ENCODE measurements around the gene GAB4.
"Not testable (repeated sequence)": the region's sequence is repeated elsewhere in the genome, so short reads cannot be mapped to it uniquely, and the experiment has no call there.

The GAB4 gene

GRCh38 chr22:17007852-17008731 is at the start of gene GAB4:
Gene GAB4, minus strand, starts transcription at chr22:17008222. Its CDS starts 108 bp downstream, at chr22:17008114.
- DNase-seq = no peak

DNA sequence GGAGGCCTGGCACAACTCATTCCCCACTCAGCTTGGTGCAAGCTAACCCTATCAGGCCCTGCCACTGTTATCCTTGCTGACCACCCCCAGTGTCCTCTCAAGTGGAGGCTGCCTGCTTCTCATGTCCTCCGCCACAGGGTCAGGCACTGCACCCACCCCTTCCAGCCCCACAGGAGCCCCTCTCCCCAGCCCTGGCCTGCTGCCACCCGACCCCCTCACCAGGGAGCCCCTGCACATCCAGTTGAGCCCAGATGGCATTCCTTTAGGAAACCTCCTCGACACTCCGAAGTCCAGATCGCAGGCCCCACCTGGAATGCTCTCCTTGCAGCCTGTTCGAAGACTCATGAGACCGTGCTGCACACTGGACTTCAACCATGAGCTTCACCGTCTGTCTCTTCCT is 48.8 kb upstream of the GAB4 start:
- no peak for DNase-seq

DNA sequence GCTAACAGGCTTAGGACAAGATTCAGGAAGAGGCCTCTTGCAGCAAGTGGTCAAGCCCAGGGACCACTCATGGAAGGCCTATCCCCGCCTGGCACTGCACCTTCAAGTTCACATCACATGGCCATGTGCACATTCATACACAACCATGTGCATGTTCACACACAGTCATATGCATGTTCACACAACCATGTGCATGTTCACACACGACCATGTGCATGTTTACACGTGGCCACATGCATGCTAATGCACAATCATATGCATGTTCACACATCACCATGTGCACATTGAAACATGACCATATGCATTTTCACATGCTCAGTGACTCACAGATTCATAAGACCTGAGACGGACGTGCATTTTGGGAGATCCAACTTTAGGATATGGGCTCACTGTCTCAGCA is 48.0 kb upstream of the GAB4 start:
- no peak for DNase-seq

- no peak for DNase-seq
Observed at GRCh38 chr22:17047656-17048055, 39.6 kb upstream of the GAB4 start.

- DNase-seq = no peak
Observed at GRCh38 chr22:17046566-17047348, 38.7 kb upstream of the GAB4 start.

- DNase-seq = no peak
Observed at GRCh38 chr22:17043521-17043920, 35.5 kb upstream of the GAB4 start.

DNA sequence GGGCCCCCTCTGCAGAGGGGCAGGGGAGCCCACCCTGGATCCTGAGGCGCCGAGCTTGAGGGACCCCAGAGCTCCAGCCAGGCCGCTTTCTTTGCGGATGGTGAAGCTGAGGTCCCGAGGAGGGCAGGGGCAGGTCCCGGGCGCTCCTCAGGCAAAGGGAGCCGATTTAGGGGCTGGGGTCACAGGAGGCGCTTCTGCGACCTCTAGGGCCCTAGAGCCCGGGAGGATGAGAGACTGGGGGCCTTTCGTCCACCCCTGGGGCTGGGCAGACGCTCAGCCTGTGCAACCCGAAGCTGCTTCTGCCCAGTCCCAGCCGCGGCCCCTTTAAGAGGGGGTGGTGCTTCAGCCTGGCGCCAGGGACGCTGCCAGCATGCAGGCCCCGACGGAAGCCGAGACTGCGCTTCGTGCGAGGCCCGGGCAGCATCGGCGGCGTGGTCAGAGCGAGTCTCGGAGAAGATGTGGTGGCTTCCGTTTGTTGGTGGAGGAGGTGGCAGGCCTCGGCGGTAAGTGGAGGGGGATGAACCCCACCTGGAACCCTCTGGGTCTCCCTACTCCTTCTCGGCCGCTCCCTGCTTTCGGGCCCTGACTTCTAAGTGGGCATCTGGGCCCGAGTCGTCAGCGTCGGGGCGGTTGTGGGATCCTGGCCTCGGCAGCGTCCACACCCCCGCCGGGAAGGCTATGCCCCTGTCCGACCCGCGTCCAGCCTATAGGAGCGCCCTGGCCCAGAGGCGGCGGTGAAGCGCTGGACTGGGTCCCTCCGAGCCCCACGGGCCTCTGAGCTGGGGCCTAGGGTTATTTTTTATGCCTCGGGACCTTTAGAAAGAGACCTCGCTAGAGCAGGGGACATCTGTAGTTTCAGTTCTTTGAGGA is 29.1 kb upstream of the GAB4 start:
- DNase-seq = peak in 1 of 2 donors; percentile 12

DNA sequence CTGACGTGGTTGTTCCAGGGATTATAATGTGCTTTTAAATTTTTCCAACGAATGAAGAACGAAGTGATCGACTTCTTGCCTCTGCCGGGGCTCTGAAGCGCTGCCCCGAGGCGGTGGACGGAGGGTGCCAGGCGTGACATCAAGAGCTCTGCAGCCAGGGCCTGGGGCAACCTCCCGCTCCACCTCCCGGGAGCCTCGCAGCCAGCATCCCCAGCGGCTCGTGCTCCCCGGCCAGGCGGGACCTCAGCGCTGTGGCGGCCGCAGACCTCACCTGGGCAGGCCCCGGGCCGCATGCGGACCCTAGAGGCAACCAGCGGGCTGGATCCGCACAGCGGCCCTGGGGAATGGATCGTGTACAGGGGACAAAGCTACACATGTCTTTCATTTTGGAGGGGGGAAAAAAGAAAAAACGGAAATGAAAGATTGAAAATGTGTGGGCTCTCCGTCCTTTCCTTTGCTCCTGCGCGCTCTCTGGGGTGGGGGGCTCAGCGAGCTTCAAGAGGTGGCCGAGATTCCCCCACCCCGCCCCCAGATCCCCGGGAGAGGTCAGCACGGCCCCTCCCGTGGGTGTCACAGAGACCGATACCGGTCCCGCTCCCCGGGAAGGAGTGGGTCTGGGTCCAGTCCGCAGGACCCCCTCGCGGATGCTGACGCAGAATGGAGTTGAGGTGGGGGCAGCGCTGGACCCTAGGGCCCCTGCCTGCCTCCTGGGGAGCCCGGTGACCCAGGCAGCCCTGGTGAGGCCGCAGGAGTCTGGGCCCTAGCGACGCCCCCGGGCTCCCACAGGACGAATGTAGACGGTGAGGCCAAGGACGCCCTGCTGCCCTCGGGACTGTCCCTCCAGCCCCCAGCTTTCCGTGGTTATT is 28.2 kb upstream of the GAB4 start:
- DNase-seq = not testable (repeated sequence)

GRCh38 chr22:17035246-17035645 is 27.2 kb upstream of the GAB4 start:
- no peak for DNase-seq

- not testable (repeated sequence) for DNase-seq
Observed at GRCh38 chr22:17034532-17034931, 26.5 kb upstream of the GAB4 start.

- not testable (repeated sequence) for DNase-seq
Observed at GRCh38 chr22:17032277-17032676, 24.3 kb upstream of the GAB4 start.

DNA sequence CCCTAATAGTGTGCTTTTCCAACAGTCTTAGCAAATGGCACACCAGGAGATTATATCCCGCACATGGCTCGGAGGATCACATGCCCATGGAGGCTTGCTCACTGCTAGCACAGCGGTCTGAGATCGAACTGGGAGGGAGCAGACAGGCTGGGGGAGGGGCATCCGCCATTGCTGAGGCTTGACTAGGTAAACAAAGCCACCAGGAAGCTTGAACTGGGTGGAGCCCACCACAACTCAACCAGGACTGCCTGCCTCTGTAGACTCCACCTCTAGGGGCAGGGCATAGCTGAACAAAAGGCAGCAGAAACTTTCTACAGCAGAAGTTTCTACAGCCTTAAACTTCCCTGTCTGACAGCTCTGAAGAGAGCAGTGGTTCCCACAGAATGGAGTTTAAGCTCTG is 16.4 kb upstream of the GAB4 start:
- not testable (repeated sequence) for DNase-seq

DNA sequence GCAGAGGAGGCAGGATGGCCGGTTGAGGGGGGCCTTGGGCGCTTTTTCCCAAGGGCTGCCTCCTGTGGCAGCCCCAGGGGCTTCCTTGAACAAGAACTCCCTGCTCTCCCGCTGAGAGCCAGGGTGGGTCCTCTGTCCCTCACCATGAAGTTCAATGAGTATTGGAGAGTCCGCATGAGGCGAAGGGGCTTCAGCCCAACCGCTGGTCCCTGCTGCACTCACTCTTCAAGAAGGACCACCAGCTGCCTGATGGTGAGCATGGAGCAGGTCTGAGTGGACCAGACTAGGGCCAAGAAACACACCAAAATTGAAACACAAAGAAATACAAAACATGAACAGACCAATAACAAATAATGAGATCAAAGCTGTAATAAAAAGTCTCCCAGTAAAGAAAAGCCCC is 7.5 kb upstream of the GAB4 start:
- not testable (repeated sequence) for DNase-seq

DNA sequence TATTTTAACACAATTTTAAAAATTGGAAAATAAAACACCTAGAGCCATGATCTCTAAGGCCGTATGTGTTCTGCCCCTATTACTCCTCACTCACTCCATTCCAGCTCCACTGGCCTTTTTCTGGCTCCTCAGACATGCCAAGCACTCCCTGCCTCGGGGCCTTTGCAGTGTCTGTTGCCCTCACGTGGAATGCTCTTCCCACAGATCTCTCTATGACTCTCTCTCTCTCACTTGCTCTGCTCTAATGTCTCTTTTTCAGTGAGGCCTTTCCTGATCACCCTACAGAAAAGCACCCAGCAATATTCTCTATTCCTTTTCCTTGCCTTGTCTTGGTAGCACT is 6.0 kb upstream of the GAB4 start:
- DNase-seq = not testable (repeated sequence)

DNA sequence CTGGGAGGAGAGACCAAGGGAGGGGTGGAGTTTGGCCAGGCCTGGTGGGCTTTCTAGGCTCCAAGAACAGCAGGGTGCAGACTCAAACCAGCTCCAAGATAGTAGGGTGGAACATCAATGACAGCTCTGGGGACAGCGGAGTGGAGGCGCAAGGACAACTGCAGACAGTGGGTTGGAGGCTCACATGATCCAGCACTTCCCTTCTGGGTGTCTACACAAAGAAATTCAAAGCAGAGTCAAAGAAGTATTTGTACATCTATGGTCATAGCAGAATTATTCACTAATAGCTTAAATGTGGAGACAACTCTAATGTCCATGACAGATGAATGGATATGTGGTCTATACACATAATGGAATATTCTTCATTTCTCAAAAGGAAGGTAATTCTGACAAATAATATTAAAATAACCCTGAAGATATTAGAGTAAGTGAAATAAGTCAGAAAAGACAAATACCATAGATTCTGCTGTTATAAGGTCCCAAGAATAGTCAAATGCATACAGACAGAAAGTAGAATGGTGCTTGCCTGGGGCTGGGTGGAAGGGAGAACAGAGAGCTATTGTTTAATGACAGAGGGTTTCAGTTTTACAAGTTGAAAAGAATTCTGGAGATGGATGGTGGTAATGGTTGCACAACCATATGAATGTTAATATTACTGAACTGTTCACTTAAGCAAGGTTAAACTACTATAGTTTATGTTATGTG is 5.5 kb upstream of the GAB4 start:
- no peak for DNase-seq

- DNase-seq = no peak
Observed at GRCh38 chr22:17012267-17012666, 4.2 kb upstream of the GAB4 start.

GRCh38 chr22:17009640-17010291 is 1.7 kb upstream of the GAB4 start:
- no peak for DNase-seq

DNA sequence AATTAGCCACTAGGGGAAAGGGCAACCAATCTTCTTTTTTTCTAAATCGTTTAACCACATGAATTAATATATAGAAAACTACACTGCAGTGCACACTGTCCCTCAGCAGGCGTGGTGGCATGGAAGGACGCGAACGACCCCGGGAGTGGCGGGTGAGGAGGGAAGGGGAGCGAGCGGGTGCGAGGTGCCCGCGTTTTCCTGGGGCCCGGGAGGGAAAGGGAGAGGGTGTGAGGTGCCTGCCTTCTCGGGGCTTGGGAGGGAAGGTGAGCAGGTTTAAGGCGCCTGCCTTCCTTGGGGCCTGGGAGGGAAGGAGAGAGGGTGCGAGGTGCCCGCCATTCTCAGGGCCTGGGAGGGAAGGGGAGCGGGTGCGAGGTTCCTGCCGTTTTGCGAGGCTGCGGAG is 765 bp downstream of the GAB4 start:
- no peak for DNase-seq

GRCh38 chr22:16989915-16990314 is 18.1 kb downstream of the GAB4 start:
- DNase-seq = no peak

GRCh38 chr22:16988257-16988656 is 19.8 kb downstream of the GAB4 start:
- DNase-seq = no peak

DNA sequence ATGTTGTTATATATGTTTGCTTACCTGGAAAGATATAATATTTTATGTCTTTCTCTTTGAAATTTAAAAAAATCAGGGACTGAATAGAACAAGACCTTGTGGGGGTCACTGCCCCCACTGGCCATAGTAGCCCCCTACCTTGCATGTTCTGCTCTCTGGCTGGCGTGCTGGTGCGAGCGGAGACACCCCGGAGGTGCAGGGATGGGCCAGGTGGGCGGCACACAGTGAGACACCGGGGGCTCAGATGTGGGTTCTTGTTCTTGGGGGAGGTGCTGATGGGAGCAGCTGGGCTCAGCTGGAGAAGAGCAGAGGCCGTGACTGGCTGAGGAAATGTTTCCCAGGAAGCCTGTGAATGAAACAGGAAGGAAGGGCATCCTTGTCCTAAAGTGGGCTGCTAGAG is 20.2 kb downstream of the GAB4 start:
- DNase-seq = no peak

Data from CD4-positive, alpha-beta T cell treated with Interleukin-4 for 1 hour (primary cell).